ENCODE data around the gene SARNP.

The SARNP gene

DNA sequence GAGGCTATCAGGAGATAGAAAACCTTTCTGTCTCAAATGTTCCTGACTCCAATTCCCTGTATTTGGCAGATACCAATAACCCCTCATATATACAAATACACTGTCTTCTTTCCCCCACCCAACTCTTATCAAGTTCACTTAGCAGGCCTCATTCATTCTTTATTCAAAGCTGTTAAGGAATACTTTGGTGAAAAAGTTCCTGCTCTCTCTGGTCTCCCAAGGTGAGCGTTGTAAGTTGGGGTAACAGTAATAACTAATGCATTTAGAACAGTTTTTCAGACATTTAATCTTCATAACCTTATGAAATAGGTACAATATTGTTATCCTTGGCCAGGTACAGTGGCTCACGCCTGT, 78.5 kb downstream of the SARNP start:
- no peak for DNase-seq

- DNase-seq: peak; percentile 28
These were observed 79.2 kb downstream of the SARNP start for GRCh38 chr12:55738123-55739024.

- no peak for DNase-seq
These were observed 79.9 kb downstream of the SARNP start for GRCh38 chr12:55737581-55738122.

- DNase-seq: no peak
These were observed 80.5 kb downstream of the SARNP start for GRCh38 chr12:55736780-55737580.

GRCh38 chr12:55736076-55736475, 81.4 kb downstream of the SARNP start:
- DNase-seq: no peak

- no peak for DNase-seq
These were observed 82.9 kb downstream of the SARNP start for GRCh38 chr12:55734595-55734994.

GRCh38 chr12:55733858-55734257, 83.7 kb downstream of the SARNP start:
- no peak for DNase-seq

DNA sequence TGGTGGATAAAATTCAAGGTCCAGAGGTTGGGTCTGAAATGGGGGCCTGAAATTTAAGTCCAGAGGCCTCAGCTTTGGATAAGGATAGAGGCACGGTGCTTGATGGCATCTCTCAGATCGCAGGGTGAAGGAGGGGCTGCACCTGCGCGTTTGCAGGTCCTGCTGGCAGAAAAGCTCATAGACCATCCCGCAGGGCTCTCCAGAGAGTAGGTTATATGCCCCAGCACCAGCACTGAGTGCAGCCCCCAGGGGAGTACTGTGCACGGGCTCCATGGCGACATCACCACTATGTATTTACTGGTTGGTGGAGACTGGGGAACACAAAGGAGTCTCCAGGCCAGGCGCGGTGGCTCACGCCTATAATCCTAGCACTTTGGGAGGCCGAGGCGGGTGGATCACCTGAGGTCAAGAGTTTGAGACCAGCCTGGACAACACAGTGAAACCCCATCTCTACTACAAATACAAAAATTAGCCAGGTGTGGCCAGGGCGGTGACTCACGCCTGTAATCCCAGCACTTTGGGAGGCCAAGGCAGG, 84.4 kb downstream of the SARNP start:
- no peak for DNase-seq

DNA sequence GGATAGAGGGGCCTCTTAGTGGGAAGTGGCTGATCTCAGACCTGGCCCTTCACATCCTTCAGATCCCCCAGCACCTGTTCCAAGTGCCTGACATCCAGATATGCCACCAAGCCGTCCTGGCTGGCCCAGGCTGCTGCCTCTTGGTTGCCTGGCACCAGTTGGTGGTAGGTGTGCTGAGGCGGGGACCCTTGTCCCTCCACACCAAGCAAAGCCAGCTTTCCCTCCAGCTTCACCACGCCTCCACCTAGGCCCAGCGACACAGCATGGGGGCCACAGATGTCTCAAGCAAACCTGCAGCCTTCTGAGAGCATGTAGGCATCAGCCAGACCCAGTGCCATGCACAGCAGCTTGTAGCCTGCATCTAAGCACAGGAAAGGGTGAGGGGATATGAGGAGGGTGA, 85.2 kb downstream of the SARNP start:
- no peak for DNase-seq

GRCh38 chr12:55729819-55730818, 87.4 kb downstream of the SARNP start:
- peak; percentile 62 for DNase-seq

GRCh38 chr12:55728939-55729818, 88.3 kb downstream of the SARNP start, which contains the start of gene CD63:
Gene CD63, minus strand, starts transcription at chr12:55729009. Its CDS starts 668 bp downstream, at chr12:55728341.
- DNase-seq: peak; percentile 65

- DNase-seq: no peak
These were observed 89.2 kb downstream of the SARNP start for GRCh38 chr12:55728186-55728938.

DNA sequence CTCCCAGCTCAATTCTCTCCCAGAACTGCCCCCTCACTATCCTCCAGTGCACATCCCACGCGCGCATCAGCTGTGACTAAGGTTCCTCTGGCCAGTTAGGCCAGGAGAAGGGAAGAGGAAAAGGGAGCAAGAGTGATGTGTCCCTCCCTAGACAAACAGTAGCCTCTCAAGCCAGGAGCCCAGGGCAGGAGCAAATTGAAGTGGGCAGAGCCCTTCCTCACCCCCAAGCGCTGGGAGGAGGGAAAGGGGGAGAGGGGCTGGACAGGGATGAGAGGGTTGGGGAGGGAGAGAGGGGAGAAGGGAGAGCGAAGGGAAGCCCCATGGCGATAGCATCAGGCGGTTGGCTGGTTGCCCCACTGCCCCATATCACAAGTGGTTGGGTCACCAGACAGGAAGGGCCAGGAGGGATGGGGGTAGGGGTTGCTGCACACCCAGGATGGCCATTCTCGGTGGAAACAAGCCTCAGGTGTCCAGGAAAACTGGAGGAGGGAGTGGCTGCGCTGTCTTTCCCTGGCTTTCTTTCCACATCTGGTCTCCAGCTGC, 89.8 kb downstream of the SARNP start:
- no peak for DNase-seq

DNA sequence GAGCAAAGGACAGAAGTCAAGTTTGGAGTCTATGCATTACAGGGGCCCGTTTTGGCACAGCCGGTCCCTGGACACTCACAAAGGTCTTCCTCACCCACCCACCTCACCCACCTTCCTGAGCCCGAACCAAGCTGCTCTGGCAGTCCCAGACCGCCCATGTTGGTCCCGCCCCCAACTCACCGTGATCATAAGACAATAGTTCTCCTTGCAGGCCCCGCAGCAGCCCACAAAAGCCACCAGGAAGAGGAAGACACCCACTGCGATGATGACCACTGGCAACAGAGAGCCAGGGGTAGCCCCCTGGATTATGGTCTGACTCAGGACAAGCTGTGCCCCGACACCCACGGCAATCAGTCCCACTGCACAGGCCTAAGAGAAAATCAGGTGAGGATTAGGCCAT, 90.6 kb downstream of the SARNP start:
- no peak for DNase-seq

- DNase-seq: no peak
These were observed 92.0 kb downstream of the SARNP start for GRCh38 chr12:55725556-55725955.

- no peak for DNase-seq
These were observed 92.6 kb downstream of the SARNP start for GRCh38 chr12:55724940-55725309.

DNA sequence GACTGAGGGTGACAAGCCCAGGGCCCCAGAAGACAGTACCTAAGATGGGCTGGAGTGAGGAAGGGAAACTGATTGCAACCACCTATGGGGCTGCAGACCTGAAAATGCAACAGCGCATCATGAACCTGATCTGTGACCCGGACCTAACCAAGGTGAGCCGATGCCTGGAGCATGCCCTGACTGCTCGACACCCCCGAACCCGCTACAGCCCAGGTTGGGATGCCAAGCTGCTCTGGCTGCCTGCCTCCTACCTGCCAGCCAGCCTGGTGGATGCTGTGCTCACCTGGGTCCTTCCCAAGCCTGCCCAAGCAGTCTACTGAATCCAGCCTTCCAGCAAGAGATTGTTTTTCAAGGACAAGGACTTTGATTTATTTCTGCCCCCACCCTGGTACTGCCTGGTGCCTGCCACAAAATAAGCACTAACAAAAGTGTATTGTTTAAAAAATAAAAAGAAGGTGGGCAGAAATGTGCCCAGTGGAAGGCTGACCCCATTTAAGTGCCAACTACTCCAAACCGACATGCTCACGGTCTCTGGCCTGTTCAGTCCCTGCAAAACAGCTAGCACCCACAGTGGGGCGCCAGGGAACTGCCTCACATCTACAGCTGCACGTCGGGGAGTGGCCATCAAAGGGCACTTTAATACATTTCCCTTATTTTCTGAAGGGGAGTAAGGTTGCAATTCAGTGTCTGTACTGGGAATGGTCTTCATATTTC, 93.1 kb downstream of the SARNP start:
- DNase-seq: no peak

GRCh38 chr12:55723516-55724225, 93.9 kb downstream of the SARNP start:
- DNase-seq: no peak

GRCh38 chr12:55722948-55723347, 94.6 kb downstream of the SARNP start:
- no peak for DNase-seq
